Measurements from ENCODE around the gene CRYBA2. TPM values are rescaled to one million over a fixed set of nuclear protein-coding genes. Genes with fewer than 3 reads are reported as not detected.
A peak's percentile ranks its signal among the peaks of the same experiment; 100 is the strongest.

Gene CRYBA2
- total RNA-seq, 2 experiments from 2014 or later = not detected

GRCh38 chr2:219021591-219021990 is 28.4 kb upstream of the CRYBA2 start:
- H3K9me3 Mint-ChIP-seq = no peaks in the 10 kb centered on the region
- peaks cover under 1% of the 10 kb centered on the region for H3K27me3 Mint-ChIP-seq (ENCODE audit: low read depth)
- intact Hi-C loops (cut with micrococcal nuclease) = no loop called here
- H3K4me3 Mint-ChIP-seq = no peak overlapping the region
- no peaks in the 10 kb centered on the region for H3K4me1 Mint-ChIP-seq (ENCODE audit: low read depth)
- DNase-seq = no peak
- H3K36me3 Mint-ChIP-seq (ENCODE audit: low read depth) = no peaks in the 10 kb centered on the region
- no peak overlapping the region for H3K27ac Mint-ChIP-seq
- CTCF ChIA-PET = interaction anchor here (1.1 kb wide), 1 partner anchor 8 kb away, joined by 3 read pairs; no protein-coding TSS in a partner anchor

GRCh38 chr2:219020604-219021365 is 27.6 kb upstream of the CRYBA2 start:
- intact Hi-C loops (cut with micrococcal nuclease) = no loop called here
- CTCF ChIA-PET = interaction anchor here (0.8 to 1.1 kb wide), 4 partner anchors 9 to 12 kb away, joined by 3 to 4 read pairs (median 4); no protein-coding TSS in a partner anchor
- DNase-seq = no peak
- Mint-ChIP-seq H3K9me3 (no peaks in the 10 kb centered on the region), H3K4me1 (ENCODE audit: low read depth) (no peaks in the 10 kb centered on the region), H3K27ac (no peak overlapping the region), H3K27me3 (ENCODE audit: low read depth) (peaks cover 2% of the 10 kb centered on the region), H3K4me3 (no peak overlapping the region), H3K36me3 (ENCODE audit: low read depth) (no peaks in the 10 kb centered on the region)

DNA sequence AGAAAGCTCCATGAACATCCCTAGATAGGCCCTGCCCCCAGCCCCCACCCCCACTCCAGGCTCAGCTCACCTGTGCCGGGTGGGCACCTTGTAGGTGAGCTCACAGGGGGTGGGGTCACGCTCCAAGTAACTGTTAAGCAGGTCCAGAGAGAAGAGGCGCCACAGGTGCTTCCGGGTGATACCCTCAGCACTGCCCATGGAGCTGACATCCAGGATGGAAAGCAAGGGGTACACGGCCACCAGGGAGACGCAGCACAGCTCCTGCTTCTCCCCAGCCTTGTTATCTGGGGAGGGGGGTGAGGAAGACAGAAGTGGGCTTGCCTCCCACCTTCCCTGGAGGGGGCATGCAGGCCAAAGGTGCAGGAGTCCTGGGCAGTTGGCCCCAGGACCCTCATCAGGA is 26.2 kb upstream of the CRYBA2 start:
- Mint-ChIP-seq H3K4me1 (ENCODE audit: low read depth) (no peaks in the 10 kb centered on the region), H3K36me3 (ENCODE audit: low read depth) (no peaks in the 10 kb centered on the region), H3K9me3 (no peaks in the 10 kb centered on the region), H3K4me3 (no peak overlapping the region), H3K27me3 (ENCODE audit: low read depth) (peaks cover 2% of the 10 kb centered on the region), H3K27ac (no peak overlapping the region)
- intact Hi-C loops (cut with micrococcal nuclease) = no loop called here
- DNase-seq = no peak
- CTCF ChIA-PET = interaction anchor here (1.0 to 2.7 kb wide), 2 partner anchors 11 kb away, joined by 6 to 16 read pairs; no protein-coding TSS in a partner anchor

GRCh38 chr2:219018726-219019125 is 25.5 kb upstream of the CRYBA2 start:
- peaks cover 2% of the 10 kb centered on the region for H3K27me3 Mint-ChIP-seq (ENCODE audit: low read depth)
- H3K9me3 Mint-ChIP-seq = no peaks in the 10 kb centered on the region
- DNase-seq = no peak
- H3K27ac Mint-ChIP-seq = no peak overlapping the region
- CTCF ChIA-PET = interaction anchor here (0.6 to 2.7 kb wide), 3 partner anchors 10 to 73 kb away, joined by 3 to 16 read pairs (median 6); no protein-coding TSS in a partner anchor
- H3K36me3 Mint-ChIP-seq (ENCODE audit: low read depth) = no peaks in the 10 kb centered on the region
- intact Hi-C loops (cut with micrococcal nuclease) = no loop called here
- H3K4me1 Mint-ChIP-seq (ENCODE audit: low read depth) = no peaks in the 10 kb centered on the region
- no peak overlapping the region for H3K4me3 Mint-ChIP-seq

GRCh38 chr2:219018286-219018685 is 25.1 kb upstream of the CRYBA2 start:
- no peaks in the 10 kb centered on the region for H3K36me3 Mint-ChIP-seq (ENCODE audit: low read depth)

DNA sequence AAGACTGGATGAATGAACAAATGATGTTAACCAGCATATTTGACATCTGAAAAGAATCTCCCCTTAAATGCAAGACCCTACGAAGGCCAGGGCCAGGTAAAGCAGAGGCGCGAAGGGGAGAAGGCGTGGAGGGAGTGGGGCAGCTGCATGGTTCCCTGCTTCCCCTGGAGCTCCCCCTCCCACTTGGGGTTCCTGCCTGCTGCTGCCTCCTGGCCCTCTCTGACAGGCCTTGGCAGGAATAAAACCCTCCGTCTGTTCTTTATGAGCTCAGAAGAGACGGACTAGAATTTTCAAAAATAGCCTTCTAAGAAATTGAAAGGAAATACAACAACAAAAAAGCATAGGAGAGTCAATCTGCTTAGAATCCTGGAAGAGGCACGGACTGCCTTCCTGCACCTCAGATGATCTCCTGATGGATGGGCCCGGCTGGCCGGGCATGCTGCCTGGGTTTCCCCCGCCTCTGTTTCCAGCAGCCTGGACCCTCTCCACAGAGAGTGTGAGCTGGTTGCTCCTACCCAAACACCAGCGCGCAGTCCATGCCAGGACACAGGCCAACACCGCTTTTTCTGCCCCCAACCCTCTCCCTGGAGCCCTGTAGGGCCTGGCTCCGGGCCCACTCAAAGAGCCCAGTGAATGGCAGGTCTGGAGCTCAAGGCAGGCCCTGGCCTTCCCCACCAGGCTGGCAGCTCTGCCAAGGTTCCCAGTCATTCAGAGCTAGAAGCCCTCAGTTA is 24.1 kb upstream of the CRYBA2 start:
- intact Hi-C loops (cut with micrococcal nuclease) = no loop called here
- Mint-ChIP-seq H3K36me3 (ENCODE audit: low read depth) (no peaks in the 10 kb centered on the region), H3K4me1 (ENCODE audit: low read depth) (no peaks in the 10 kb centered on the region), H3K9me3 (no peaks in the 10 kb centered on the region), H3K4me3 (no peak overlapping the region), H3K27me3 (ENCODE audit: low read depth) (peaks cover 6% of the 10 kb centered on the region), H3K27ac (no peak overlapping the region)
- no peak for DNase-seq
- CTCF ChIA-PET = interaction anchor here (2.7 kb wide), 1 partner anchor 13 kb away, joined by 16 read pairs; no protein-coding TSS in a partner anchor

More at GRCh38 chr2:219018286-219018685, 25.1 kb upstream of the CRYBA2 start:
- H3K4me1 Mint-ChIP-seq (ENCODE audit: low read depth) = no peaks in the 10 kb centered on the region
- no peak for DNase-seq
- no peaks in the 10 kb centered on the region for H3K9me3 Mint-ChIP-seq
- no peak overlapping the region for H3K4me3 Mint-ChIP-seq
- H3K27me3 Mint-ChIP-seq (ENCODE audit: low read depth) = peaks cover 5% of the 10 kb centered on the region
- intact Hi-C loops (cut with micrococcal nuclease) = no loop called here
- CTCF ChIA-PET = interaction anchor here (0.6 to 2.7 kb wide), 2 partner anchors 12 to 74 kb away, joined by 3 to 16 read pairs; no protein-coding TSS in a partner anchor
- H3K27ac Mint-ChIP-seq = no peak overlapping the region

DNA sequence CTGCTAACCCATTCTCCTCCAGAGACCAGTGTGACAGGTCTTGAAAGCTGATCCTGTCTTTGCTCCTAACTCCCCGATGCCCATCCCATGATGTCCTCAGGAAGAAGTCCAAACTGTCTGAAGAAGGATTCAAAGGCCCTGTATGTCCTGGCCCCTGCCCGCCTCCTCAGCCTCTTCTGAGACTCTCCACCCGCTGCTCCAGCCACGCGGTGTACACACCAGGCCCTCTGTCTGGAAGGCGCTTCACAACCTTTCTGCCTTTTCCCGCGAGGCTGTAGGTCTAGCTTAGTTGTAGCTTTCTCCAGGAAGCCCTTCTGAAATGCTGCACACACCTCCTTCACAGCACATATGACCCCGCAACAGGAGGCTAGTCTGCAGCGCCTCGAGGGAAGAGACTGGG is 23.5 kb upstream of the CRYBA2 start:
- no peak overlapping the region for H3K4me3 Mint-ChIP-seq
- peaks cover 6% of the 10 kb centered on the region for H3K27me3 Mint-ChIP-seq (ENCODE audit: low read depth)
- no peaks in the 10 kb centered on the region for H3K36me3 Mint-ChIP-seq (ENCODE audit: low read depth)
- DNase-seq = no peak
- CTCF ChIA-PET = interaction anchor here (2.7 kb wide), 1 partner anchor 14 kb away, joined by 16 read pairs; no protein-coding TSS in a partner anchor
- H3K9me3 Mint-ChIP-seq = no peaks in the 10 kb centered on the region
- no peaks in the 10 kb centered on the region for H3K4me1 Mint-ChIP-seq (ENCODE audit: low read depth)
- no peak overlapping the region for H3K27ac Mint-ChIP-seq
- intact Hi-C loops (cut with micrococcal nuclease) = no loop called here

DNA sequence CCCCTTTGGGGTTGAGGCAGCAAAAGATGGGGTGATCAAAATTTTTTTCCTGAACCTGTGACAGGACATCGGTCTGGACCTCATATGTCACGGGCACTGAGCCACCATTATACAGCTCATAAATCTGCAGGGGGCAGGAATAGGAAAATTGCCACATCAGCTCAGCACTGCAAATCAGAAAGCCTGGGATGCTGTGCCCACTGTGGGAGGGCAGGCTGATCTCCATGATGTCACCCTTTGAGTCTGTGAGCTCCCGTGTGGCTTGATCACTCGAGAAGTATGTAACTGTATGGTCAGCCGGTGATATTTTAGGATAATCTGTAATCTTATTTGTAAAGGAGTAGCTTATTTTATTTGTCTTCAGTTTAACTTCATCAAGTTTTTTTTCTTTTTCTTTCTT is 17.7 kb upstream of the CRYBA2 start:
- Mint-ChIP-seq H3K36me3 (ENCODE audit: low read depth) (no peaks in the 10 kb centered on the region), H3K9me3 (no peaks in the 10 kb centered on the region), H3K27ac (no peak overlapping the region), H3K4me1 (ENCODE audit: low read depth) (no peaks in the 10 kb centered on the region), H3K4me3 (no peak overlapping the region), H3K27me3 (ENCODE audit: low read depth) (peaks cover 13% of the 10 kb centered on the region)
- CTCF ChIA-PET = interaction anchor here (0.6 to 1.7 kb wide), 16 partner anchors 9 to 628 kb away, joined by 3 to 7 read pairs (median 4); no protein-coding TSS in a partner anchor
- no peak for DNase-seq
- intact Hi-C loops (cut with micrococcal nuclease) = no loop called here

DNA sequence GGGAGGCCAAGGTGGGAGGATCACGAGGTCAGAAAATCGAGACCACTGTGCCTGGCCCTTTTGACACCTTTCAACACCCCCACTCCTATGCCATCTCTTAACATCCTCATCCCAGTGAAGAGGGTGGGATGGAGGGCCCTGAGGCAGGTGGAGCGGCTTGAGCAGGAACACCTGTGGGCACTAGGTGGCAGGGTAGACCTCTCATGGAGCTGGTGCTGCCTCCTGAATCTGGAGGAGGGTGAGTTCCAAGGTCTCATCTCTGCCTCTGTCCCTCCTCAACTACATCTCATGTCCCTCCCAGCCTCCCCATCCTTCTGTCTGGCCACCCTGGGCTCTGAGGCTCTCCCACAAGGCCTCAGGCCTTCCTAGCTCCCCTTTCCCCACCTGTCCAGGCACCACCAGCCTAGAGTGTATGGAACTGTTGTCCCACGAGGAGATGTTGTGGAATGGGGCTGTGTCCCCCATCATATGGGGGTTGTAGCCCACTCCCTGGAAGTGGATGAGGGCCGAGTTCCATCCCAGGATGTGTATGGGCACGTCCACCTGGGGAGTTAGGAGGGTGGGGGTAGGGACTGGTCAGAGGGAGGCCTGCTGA is 17.0 kb upstream of the CRYBA2 start:
- no peak overlapping the region for H3K4me3 Mint-ChIP-seq

GRCh38 chr2:219009294-219009693 is 16.1 kb upstream of the CRYBA2 start:
- H3K9me3 Mint-ChIP-seq = no peaks in the 10 kb centered on the region
- no peaks in the 10 kb centered on the region for H3K36me3 Mint-ChIP-seq (ENCODE audit: low read depth)
- CTCF ChIA-PET = interaction anchor here (0.7 to 2.1 kb wide), 10 partner anchors 10 to 133 kb away, joined by 3 to 8 read pairs (median 4); no protein-coding TSS in a partner anchor
- no peaks in the 10 kb centered on the region for H3K4me1 Mint-ChIP-seq (ENCODE audit: low read depth)
- no peak for DNase-seq
- H3K27ac Mint-ChIP-seq = no peak overlapping the region
- peaks cover 26% of the 10 kb centered on the region for H3K27me3 Mint-ChIP-seq (ENCODE audit: low read depth)
- intact Hi-C loops (cut with micrococcal nuclease) = no loop called here
- no peak overlapping the region for H3K4me3 Mint-ChIP-seq

More for the DNA sequence above, 17.0 kb upstream of the CRYBA2 start:
- Mint-ChIP-seq H3K27ac (no peak overlapping the region), H3K9me3 (no peaks in the 10 kb centered on the region), H3K36me3 (ENCODE audit: low read depth) (no peaks in the 10 kb centered on the region), H3K4me1 (ENCODE audit: low read depth) (no peaks in the 10 kb centered on the region), H3K27me3 (ENCODE audit: low read depth) (peaks cover 19% of the 10 kb centered on the region)
- CTCF ChIA-PET = interaction anchor here (0.6 to 1.7 kb wide), 11 partner anchors 8 to 627 kb away, joined by 3 to 7 read pairs (median 5); no protein-coding TSS in a partner anchor
- intact Hi-C loops (cut with micrococcal nuclease) = no loop called here
- peak; percentile 41 for DNase-seq

DNA sequence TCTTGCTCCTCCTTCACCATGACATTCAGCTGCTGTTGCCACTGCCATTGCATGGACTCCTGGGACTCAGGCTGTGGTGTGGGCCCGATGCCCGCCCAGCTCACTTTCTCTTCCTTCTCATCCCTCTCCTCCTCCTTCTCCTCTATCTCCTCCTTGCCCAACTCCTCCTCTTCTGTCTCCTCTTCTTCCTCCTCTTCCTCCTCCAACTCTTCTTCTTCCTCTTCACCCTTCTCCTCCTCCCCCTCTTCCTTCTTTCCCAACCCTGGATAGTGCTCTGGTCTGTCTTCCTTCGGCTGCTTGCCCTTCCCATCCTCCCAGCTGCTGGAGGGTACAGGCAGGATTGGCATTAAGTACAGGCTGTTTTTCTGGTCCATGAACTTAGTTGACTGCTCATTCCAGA is 10.8 kb upstream of the CRYBA2 start:
- intact Hi-C loops (cut with micrococcal nuclease) = loop anchor here (1.0 to 2.0 kb wide), 2 partner anchors 24 to 151 kb away; no protein-coding TSS in a partner anchor
- H3K4me3 Mint-ChIP-seq = no peak overlapping the region
- H3K9me3 Mint-ChIP-seq = no peaks in the 10 kb centered on the region

GRCh38 chr2:219003267-219003634 is 10.0 kb upstream of the CRYBA2 start:
- Mint-ChIP-seq H3K9me3 (no peaks in the 10 kb centered on the region), H3K27me3 (ENCODE audit: low read depth) (peaks cover 54% of the 10 kb centered on the region), H3K4me3 (no peak overlapping the region), H3K27ac (no peak overlapping the region), H3K36me3 (ENCODE audit: low read depth) (no peaks in the 10 kb centered on the region), H3K4me1 (ENCODE audit: low read depth) (peaks cover 9% of the 10 kb centered on the region)
- intact Hi-C loops (cut with micrococcal nuclease) = loop anchor here (1.0 to 2.0 kb wide), 2 partner anchors 23 to 150 kb away; no protein-coding TSS in a partner anchor
- DNase-seq = no peak
- CTCF ChIA-PET = interaction anchor here (0.7 to 2.8 kb wide), 6 partner anchors 8 to 259 kb away, joined by 3 to 17 read pairs (median 6); no protein-coding TSS in a partner anchor

More for the DNA sequence above, 10.8 kb upstream of the CRYBA2 start:
- Mint-ChIP-seq H3K27ac (no peak overlapping the region), H3K27me3 (ENCODE audit: low read depth) (peaks cover 50% of the 10 kb centered on the region), H3K4me1 (ENCODE audit: low read depth) (peaks cover 9% of the 10 kb centered on the region), H3K36me3 (ENCODE audit: low read depth) (no peaks in the 10 kb centered on the region)
- no peak for DNase-seq
- CTCF ChIA-PET = interaction anchor here (0.6 to 2.8 kb wide), 5 partner anchors 9 to 350 kb away, joined by 3 to 17 read pairs (median 6); no protein-coding TSS in a partner anchor

All from activated naive CD4-positive, alpha-beta T cell treated with anti-CD3 and anti-CD28 coated beads for 36 hours (primary cell).